Forelimb muscle (tissue), 1 donor: Measurements from ENCODE around the gene UQCR10. TPM values are rescaled to one million over a fixed set of nuclear protein-coding genes. Genes with fewer than 3 reads are reported as not detected.

ENCODE experiments used
- DNase-seq: peaks from one replicate; pipeline ENCODE4 v3.0.0-alpha.2; 2013; ENCODE audit warnings: low read depth
- polyA plus RNA-seq: library from polyadenylated mRNA; unstranded; fragments of 120-200 nt; gene quantifications from one replicate; pipeline ENCODE4 v1.2.1, GENCODE V29; 2013; ENCODE audit not compliant: insufficient read length

The UQCR10 gene
- polyA plus RNA-seq, 1 donor = 130 TPM

DNA sequence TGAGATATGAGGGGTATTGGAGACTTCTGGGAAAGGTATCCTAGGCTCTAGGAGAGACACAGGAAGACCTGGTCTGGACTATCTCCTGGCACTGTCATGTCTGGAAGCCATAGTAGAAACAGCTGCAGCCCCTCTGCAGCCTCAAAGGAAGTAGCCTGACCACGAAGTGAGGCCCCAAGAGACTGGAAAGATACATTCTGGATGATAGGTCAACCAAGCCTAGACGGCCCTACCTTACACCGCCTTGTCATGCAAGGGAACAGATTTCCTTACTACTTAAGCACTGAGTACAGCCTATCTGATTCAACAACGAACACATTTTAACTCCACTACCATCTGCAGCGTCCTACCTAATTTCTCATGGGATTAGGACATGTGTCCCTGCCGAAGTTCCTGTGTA is 31.1 kb downstream of the UQCR10 start:
- DNase-seq = no peak

DNA sequence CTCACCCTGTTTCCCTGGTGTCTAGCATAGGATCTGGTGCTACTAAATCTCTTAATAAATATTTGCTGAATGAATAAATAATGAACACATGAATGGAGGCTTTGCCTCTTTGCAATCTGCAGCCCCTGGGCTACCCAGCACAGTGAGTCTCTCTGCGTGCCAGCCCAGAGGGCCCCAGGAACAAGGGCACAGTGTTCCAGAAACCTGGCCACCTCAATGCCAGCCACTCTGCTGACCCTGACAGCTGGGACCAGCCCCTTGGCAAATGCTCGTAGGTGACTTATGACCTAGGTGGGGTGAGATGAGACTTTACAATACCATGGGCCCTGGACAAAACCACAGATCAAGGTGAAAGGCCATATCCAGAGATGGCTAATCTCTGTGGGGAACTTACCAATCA is 31.6 kb downstream of the UQCR10 start:
- no peak for DNase-seq

DNA sequence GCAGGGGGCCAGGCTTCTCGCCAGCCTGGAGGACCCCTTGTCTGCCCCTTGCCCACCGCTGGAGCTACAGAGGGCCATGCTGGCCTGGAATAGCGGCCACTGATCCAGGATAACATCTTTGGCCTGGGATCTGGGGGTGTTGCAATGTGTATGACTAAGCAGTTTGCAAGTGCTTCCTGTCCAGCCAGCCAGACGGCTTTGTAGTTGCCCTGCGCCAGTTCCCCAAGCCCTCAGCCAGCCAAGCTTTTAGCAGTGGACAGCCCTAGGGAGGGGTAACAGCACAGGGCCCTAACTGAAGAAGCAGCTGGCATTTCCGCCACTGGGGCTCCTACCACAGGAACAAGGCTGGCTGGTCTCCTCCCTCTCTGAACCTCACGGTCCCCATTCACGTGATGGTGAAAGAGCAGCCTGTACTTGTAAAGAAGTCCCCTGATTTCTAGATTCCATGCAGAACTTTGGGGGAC is 32.1 kb downstream of the UQCR10 start:
- DNase-seq = no peak

DNA sequence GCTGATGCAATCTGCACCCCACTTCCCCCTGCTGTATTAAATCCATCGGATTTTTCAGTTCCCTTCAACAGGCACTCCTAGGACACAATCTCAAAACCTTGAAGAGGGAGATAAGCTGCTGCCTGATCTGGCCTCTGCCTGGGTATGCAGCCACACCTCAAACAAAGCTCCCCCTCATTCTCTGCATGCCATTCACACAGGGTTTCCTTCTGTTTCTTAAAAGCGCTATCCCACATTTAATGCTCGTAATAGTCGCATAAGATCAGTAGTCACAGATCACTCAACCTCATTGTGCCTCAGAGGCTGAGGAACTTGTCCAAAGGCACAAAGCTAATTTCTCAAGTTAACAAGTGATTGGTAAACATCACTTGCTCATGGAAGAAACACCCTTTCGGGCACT is 34.0 kb downstream of the UQCR10 start:
- DNase-seq = no peak

DNA sequence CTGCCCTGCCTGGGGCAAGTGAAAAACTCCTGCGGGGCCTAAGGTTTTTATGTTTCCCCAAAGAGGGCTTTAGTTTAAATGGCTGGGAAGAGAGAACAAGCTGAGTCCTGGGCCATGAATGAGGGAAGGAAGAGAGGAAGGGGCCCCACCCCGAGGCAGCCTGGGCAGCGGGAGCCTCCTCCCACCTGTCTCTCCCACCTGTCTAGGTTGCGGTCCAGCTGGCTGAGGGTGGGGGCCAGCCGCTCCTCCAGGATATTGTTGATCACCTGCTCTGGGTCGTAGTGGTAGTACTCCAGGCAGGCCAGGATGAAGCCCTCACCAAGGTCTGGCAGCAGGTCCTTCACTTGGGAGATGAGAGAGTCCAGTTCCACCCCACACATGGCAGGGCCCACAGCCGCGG is 34.6 kb downstream of the UQCR10 start:
- no peak for DNase-seq

DNA sequence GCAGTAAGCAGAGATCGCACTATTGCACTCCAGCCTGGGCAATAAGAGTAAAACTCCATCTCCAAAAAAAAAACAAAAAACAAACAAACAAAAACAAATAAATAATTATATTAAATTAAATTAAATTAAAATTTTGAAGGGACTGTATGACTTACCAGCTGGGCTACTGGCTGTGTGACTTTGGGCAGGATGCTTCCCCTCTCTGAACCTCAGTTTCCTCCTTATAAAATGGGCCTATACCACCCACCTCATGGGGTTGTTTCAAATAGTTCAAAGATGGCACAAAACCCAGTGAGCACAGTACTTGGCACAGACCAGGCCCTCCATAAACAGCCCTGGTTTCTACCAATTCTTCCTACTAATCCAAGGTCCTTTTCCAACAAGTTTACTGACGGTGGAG is 36.0 kb downstream of the UQCR10 start:
- DNase-seq = no peak

DNA sequence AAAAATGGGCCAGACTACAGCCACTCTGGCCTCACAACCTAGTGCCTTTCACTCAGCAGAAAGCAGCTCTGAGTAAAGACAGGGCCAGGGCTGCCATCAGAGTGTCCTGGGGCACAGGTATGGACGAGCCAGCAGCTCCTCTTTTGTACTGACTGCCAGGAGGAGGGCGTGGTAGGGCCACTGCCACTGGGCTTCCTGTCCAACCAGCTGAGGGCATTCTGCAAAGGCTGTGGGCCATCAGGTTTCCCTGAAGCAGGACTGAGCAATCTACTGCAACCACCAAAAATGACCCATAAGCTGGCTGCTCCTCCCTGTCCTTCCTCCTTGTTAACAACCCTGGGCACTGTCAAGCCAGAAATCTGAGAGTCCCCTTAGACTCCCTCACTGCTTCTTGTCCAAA is 37.8 kb downstream of the UQCR10 start:
- DNase-seq = no peak

DNA sequence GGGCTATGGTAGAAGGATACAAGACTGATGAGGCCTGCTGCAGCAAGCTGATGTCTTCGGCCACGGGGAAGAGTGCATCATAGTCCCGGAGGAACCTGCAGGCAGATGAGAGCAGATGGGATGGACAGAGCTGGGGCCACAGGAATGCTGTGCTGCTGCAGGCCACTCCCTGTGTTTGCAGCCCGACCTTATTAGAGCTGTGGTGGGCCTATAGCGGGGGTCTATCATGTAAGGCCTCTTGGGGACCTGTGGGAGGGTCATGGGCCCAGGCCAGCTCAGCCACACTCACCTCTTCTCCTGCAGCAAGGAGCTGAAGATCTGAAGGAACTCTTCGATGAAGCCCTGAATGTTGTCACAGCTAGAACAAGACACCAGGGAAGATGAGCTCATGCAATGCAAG is 39.0 kb downstream of the UQCR10 start:
- no peak for DNase-seq

DNA sequence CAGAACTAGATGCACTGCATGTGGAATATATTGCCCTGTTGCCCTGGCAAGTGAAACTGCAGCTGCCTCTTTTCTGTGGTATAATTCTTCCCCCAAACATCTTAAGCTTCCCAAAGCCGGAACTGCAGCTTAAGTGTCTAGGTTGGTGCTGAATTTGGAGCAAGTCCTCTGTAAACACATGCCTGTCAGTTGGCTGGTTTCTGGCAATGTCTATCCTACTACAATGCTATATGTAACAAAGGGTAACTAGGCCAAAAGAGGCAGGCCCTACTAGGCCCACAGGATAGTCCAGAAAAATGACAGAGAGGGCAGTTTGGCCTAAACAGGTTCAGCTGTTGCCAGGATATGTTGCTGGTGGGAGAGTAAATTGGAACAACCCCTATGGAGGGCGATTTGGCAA is 43.0 kb downstream of the UQCR10 start:
- no peak for DNase-seq

DNA sequence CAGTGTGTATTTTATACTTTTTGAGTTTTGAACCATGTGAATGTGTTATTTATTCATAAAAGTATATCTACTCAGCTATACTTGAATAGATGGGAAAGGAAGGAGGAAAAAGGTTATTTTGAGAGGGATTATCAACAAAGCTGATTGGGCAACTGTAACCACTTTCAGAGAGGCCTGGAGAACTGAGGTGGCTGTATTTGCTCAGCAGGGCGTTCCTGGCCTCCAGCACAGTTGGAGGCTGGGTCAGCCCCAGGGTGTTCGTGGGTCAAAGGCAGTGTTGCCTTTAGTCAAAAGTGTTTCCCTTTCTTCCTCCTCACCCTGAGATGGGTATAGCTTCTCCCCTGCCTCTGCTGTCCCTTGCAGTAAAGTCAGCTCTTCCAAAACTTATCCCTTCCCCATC is 44.2 kb downstream of the UQCR10 start:
- no peak for DNase-seq

DNA sequence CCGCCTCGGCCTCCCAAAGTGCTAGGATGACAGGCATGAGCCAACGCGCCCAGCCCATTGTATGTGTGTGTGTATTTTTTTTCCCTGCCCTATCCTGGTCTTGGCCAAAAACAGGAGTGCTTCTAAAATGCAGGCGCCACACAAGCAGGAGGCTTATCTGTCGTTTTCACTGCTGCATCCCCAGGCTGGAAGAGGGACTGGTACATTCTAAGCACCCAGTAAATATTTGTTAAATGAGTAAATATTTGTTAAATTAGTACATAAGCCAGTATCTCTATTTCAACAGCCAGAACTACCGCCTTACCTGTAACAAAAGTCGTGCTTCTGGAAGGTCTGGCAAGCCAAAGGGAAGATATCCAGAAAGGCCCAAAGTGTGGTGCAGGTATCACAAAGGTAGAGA is 46.0 kb downstream of the UQCR10 start:
- DNase-seq = no peak

DNA sequence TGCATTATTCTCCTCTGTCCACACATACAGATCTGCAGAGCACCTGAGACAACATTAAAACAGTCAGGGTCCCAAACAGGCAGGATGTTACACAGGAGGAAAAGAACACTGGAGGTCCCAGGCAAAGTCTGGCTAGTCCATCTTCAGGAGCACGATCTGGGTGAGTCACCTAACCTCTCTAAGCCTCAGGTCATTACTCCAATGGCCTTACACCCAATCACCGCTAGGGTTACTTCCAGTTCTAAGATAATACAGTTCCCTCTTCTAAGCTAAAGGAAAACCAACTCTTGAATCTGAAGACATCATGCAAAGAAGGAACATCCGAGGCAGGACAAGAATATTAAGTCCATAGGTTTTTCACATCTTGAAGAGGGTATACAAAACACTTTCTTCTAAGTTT is 46.4 kb downstream of the UQCR10 start:
- DNase-seq = no peak

DNA sequence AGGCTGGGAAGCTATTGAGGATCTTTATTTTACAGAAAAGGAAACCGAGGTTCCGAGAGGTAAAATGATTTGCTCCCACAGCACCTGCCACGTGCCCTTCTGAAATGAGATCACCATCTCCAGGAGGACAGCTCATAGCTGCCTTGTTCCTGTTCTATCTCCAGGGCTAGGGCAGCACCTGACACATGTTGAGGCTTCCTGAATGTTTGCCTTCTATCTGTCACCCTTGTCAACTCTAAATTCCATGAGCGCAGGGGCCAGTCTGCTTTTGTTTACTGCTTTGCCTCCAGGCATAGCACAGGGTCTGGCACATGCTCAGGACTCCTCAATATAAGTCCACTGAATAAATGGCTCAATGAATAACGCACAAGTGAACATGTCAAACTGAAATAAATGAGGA is 46.8 kb downstream of the UQCR10 start:
- no peak for DNase-seq

DNA sequence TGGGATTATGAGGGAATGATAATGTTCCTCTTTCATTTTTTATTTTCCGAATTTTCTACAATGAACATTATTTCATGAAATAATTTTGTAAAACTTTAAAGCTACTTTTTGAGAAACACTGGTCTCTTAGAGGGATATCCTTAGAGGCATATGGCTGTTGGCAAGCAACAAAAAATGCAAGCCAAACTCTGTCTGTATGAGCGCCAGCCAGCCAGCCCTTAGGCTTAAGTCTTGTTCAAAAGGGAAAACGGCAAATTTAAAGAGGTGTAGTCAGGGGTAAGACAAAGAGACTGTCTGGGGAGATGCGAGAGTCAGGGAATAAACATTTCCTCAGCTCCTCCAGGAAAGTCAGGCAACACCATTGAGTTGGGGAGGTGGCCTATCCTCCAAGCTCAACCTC is 48.4 kb downstream of the UQCR10 start:
- no peak for DNase-seq

DNA sequence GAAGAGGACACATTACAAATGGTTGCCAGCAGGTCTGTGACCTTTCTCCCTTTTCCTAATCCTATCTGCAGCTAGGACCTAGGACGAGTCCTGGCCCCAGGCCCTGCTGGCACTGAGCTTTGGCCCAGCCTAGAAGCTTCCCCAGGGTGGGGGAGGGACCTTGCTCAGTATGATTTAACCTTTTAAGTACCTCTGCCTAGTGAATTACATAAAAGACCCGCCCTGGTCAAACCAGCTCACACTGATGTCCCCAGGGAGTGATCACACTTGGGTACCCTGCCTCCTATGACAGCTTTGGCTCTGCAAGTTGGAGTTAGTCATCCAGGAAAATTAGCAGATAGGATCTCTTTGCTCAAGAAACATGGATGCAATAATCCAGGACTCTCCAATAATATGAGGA is 49.0 kb downstream of the UQCR10 start:
- no peak for DNase-seq

DNA sequence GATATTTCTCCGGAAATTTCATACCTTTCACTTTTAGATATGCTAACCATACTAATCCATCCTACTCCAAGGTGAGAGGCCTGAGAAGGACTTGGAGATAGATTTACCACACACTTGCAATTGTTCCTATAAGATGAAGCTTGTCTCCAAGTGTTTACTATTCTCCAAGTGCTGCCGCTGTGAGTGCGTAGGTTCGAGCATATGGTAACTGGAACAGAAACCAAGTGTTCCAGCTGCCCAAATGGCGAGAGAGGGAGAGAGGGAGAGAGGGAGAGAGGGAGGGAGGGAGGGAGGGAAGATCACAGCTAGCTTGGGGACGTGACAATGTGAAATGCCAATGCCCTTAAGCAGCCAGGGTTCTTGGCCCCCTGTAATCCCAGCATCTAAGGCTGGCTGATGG is 49.4 kb downstream of the UQCR10 start:
- no peak for DNase-seq

DNA sequence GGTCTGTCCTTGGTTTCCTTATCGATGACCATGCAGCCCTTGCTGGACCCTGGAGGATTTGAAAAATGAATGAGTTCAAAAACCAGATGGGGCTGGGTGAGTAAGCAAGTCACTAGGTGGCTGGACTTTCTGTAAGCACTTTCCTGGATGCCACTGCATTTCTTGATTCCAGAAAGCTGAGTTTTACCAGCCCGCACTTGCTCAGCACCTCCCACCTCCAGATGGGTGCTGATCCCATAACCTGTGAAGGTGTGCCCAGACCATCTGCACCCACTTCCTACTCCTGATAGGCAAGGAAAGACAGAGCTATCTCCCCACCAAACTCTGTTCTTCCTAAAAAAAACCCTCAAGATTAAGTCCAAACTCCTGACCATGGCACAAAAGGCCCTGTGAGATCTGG is 49.8 kb downstream of the UQCR10 start:
- no peak for DNase-seq

DNA sequence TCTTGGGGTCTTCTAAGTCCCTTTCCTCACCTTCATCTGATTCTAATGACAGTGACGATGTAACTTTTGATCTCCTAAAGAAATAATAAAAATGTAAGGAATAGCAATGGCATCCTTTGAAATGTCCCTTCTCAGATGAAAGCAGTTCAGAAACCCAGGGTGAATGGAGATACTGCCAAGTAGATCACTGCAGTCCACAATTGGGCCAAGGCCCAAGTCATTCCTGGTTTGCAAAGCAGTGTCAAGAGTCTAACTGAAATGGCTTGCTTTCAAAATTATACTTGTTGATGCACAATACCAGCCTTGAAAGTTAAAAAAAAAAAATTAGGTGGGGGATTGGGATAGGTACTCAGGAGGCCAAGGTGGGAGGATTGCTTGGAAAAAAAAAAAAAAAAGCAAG is 50.6 kb downstream of the UQCR10 start:
- no peak for DNase-seq

DNA sequence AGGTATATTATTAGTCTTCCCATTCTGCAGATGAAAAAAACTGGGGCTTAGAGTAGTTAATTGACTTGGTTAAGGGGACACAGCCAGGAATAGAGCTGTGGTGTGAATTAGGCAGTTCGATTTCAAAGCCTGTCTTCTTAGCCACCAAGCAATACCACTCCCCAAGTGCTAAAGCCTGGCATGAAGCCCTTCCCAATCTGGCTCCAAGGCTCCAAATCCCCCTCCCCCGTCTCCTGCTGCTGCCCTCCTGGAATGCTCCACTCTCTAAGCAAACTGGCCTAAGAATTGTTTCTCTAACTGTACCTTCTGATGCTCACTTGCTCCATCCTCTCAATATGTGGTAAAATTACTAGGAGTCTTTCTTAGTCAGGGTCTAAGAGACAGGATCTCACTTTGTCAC is 52.3 kb downstream of the UQCR10 start:
- no peak for DNase-seq

Other genes starting within 250 kb of the UQCR10 start
- gene THOC5, start 213.6 kb upstream of the UQCR10 start, polyA plus RNA-seq = 22.4 TPM
- 28.2 TPM for gene NIPSNAP1, start 186.3 kb upstream of the UQCR10 start, polyA plus RNA-seq
- gene NF2, start 163.7 kb upstream of the UQCR10 start, polyA plus RNA-seq = 18.0 TPM
- gene CABP7, start 47.4 kb upstream of the UQCR10 start, polyA plus RNA-seq = 0.14 TPM
- gene ZMAT5, start 362 bp upstream of the UQCR10 start, polyA plus RNA-seq = 18.0 TPM
- gene ASCC2, start 70.9 kb downstream of the UQCR10 start, polyA plus RNA-seq = 33.8 TPM
- gene MTMR3, start 115.8 kb downstream of the UQCR10 start, polyA plus RNA-seq = 32.6 TPM